Measurements from ENCODE around the gene MS4A1.
A peak's percentile ranks its signal among the peaks of the same experiment; 100 is the strongest.

The MS4A1 gene

GRCh38 chr11:60455531-60456042, at the start of gene MS4A1:
Gene MS4A1 (plus strand): TSS chr11:60455847. CDS start chr11:60462375, 6,528 bp downstream.
- Histone ChIP-seq H3K36me3 (replicated peaks; ENCODE audit: low read depth, low read length) (peaks cover 67% of the 10 kb centered on the region), H3K4me1 (ENCODE audit: low read length) (peaks cover 75% of the 10 kb centered on the region), H3K4me2 (ENCODE audit: low read length) (peak within 1 kb of the TSS; percentile 65)

GRCh38 chr11:60420015-60420414, 35.6 kb upstream of the MS4A1 start:
- Histone ChIP-seq H2AFZ (ENCODE audit: low read depth, low read length) (no peak overlapping the region), H3K4me2 (ENCODE audit: low read length) (no peak overlapping the region), H3K4me1 (ENCODE audit: low read length) (no peaks in the 10 kb centered on the region), H3K9me3 (ENCODE audit: insufficient read depth, low read length) (no peaks in the 10 kb centered on the region; the same call in 1 of the 2 replicates), H3K9ac (ENCODE audit: low read length) (no peak overlapping the region), H3K27ac (ENCODE audit: low read length) (no peak overlapping the region), H3K4me3 (ENCODE audit: low read length) (no peak overlapping the region), H4K20me1 (ENCODE audit: insufficient read depth, low read length) (no peaks in the 10 kb centered on the region), H3K27me3 (ENCODE audit: low read depth, low read length) (no peaks in the 10 kb centered on the region), H3K36me3 (replicated peaks; ENCODE audit: low read depth, low read length) (no peaks in the 10 kb centered on the region), H3K79me2 (ENCODE audit: low read length) (no peaks in the 10 kb centered on the region)
- TF ChIP-seq EZH2phosphoT487 (IDR thresholded peaks at IDR 0.05; ENCODE audit: low read depth), result no peak
- no peak for TF ChIP-seq CTCF (IDR thresholded peaks at IDR 0.05; ENCODE audit: low read depth, low read length)

More at GRCh38 chr11:60455531-60456042, at the start of gene MS4A1:
- H3K27me3 ChIP-seq (ENCODE audit: low read depth, low read length), result no peaks in the 10 kb centered on the region
- peak within 1 kb of the TSS; percentile 42; the same call in 1 of the 2 replicates for H2AFZ ChIP-seq (ENCODE audit: low read depth, low read length)
- H3K9ac ChIP-seq (ENCODE audit: low read length), result peak within 1 kb of the TSS; percentile 97
- TF ChIP-seq EZH2phosphoT487 (IDR thresholded peaks at IDR 0.05; ENCODE audit: low read depth) (no peak), CTCF (IDR thresholded peaks at IDR 0.05; ENCODE audit: low read depth, low read length) (no peak)
- peak within 1 kb of the TSS; percentile 88 for H3K4me3 ChIP-seq (ENCODE audit: low read length)
- peaks cover 27% of the 10 kb centered on the region for H4K20me1 ChIP-seq (ENCODE audit: insufficient read depth, low read length)
- peak within 1 kb of the TSS; percentile 97 for H3K27ac ChIP-seq (ENCODE audit: low read length)
- peaks cover 7% of the 10 kb centered on the region; the same call in 1 of the 2 replicates for H3K9me3 ChIP-seq (ENCODE audit: insufficient read depth, low read length)
- H3K79me2 ChIP-seq (ENCODE audit: low read length), result peaks cover 57% of the 10 kb centered on the region

GRCh38 chr11:60422609-60423008, 33.0 kb upstream of the MS4A1 start:
- H3K36me3 ChIP-seq (replicated peaks; ENCODE audit: low read depth, low read length), result no peaks in the 10 kb centered on the region
- H3K27me3 ChIP-seq (ENCODE audit: low read depth, low read length), result no peaks in the 10 kb centered on the region
- H3K4me3 ChIP-seq (ENCODE audit: low read length), result no peak overlapping the region
- H3K9ac ChIP-seq (ENCODE audit: low read length), result no peak overlapping the region
- no peaks in the 10 kb centered on the region for H3K4me1 ChIP-seq (ENCODE audit: low read length)
- no peaks in the 10 kb centered on the region for H4K20me1 ChIP-seq (ENCODE audit: insufficient read depth, low read length)
- no peaks in the 10 kb centered on the region for H3K79me2 ChIP-seq (ENCODE audit: low read length)
- no peaks in the 10 kb centered on the region; the same call in 1 of the 2 replicates for H3K9me3 ChIP-seq (ENCODE audit: insufficient read depth, low read length)
- H3K4me2 ChIP-seq (ENCODE audit: low read length), result no peak overlapping the region
- no peak overlapping the region for H2AFZ ChIP-seq (ENCODE audit: low read depth, low read length)
- no peak overlapping the region for H3K27ac ChIP-seq (ENCODE audit: low read length)
- TF ChIP-seq CTCF (IDR thresholded peaks at IDR 0.05; ENCODE audit: low read depth, low read length) (no peak), EZH2phosphoT487 (IDR thresholded peaks at IDR 0.05; ENCODE audit: low read depth) (no peak)

- H4K20me1 ChIP-seq (ENCODE audit: insufficient read depth, low read length), result no peaks in the 10 kb centered on the region
- no peak overlapping the region for H3K9ac ChIP-seq (ENCODE audit: low read length)
- no peak overlapping the region for H3K27ac ChIP-seq (ENCODE audit: low read length)
- H3K4me2 ChIP-seq (ENCODE audit: low read length), result no peak overlapping the region
- no peaks in the 10 kb centered on the region for H3K79me2 ChIP-seq (ENCODE audit: low read length)
- no peaks in the 10 kb centered on the region for H3K4me1 ChIP-seq (ENCODE audit: low read length)
- no peak overlapping the region for H2AFZ ChIP-seq (ENCODE audit: low read depth, low read length)
- no peak overlapping the region for H3K4me3 ChIP-seq (ENCODE audit: low read length)
- TF ChIP-seq CTCF (IDR thresholded peaks at IDR 0.05; ENCODE audit: low read depth, low read length), result no peak
- no peak for TF ChIP-seq EZH2phosphoT487 (IDR thresholded peaks at IDR 0.05; ENCODE audit: low read depth)
- H3K36me3 ChIP-seq (replicated peaks; ENCODE audit: low read depth, low read length), result no peaks in the 10 kb centered on the region
- H3K9me3 ChIP-seq (ENCODE audit: insufficient read depth, low read length), result no peaks in the 10 kb centered on the region
- no peaks in the 10 kb centered on the region for H3K27me3 ChIP-seq (ENCODE audit: low read depth, low read length)
These were observed 27.1 kb upstream of the MS4A1 start for GRCh38 chr11:60428517-60428916.
